B cell (primary cell): Measurements from ENCODE around the gene ENO2. TPM values are rescaled to one million over a fixed set of nuclear protein-coding genes. Genes with fewer than 3 reads are reported as not detected.
A peak's percentile ranks its signal among the peaks of the same experiment; 100 is the strongest.

Source experiments
- ATAC-seq: fragments of 200-7000 bp; cut with Tn5 transposase; one replicate; pipeline ENCODE4 v1.10.0; 2021; ENCODE audit warnings: low read depth, mild to moderate bottlenecking, moderate number of reproducible peaks, moderate library complexity
- CTCF ChIA-PET: fragments of 350-600 bp; sonication (Branson Sonifier 250); formaldehyde crosslinking; loops from one replicate; lab custom pipeline; 2021; ENCODE audit warnings: antibody characterized with exemption, inconsistent platforms; lab: Charles Lee
- POLR2A ChIA-PET: fragments of 350-600 bp; sonication (Branson Sonifier 250); formaldehyde crosslinking; loops from one replicate; lab custom pipeline; 2021; ENCODE audit warnings: antibody characterized with exemption; lab: Charles Lee
- DNase-seq: peaks from one replicate; pipeline ENCODE4 v3.0.0; 2013
- H2AFZ ChIP-seq: 2 replicates; pipeline ENCODE4 v1.6.1; 2012; ENCODE audit warnings: mild to moderate bottlenecking, low read depth, low read length; ENCODE audit not compliant: insufficient read depth, poor library complexity, severe bottlenecking
- H3K27ac ChIP-seq, 2 donors: 1 replicate in 1 of 2; 2 replicates in 1 of 2; pipeline ENCODE4 v1.5.1; 2012 to 2013; ENCODE audit warnings: low read length in 2 of 2, mild to moderate bottlenecking in 2 of 2, moderate library complexity in 1 of 2
- H3K27me3 ChIP-seq, 4 experiments: fragments of 200-600 bp in 1 of 4; sonication (generic) in 1 of 4; replicated peaks in 1 of 4; 1 replicate in 2 of 4; 2 replicates in 2 of 4; pipeline versions ENCODE4 v1.6.1 to v1.7.0; 2013 to 2016; ENCODE audit warnings: low read length in 3 of 4, mild to moderate bottlenecking in 2 of 4, mixed read lengths in 1 of 4, moderate library complexity in 1 of 4; ENCODE audit not compliant: insufficient read depth in 4 of 4, control insufficient read depth in 3 of 4; ENCODE audit errors: control extremely low read depth in 1 of 4
- H3K36me3 ChIP-seq, 2 experiments: replicated peaks in 1 of 2; 1 replicate in 1 of 2; 2 replicates in 1 of 2; pipeline versions ENCODE4 v1.6.1 to v1.7.1; 2013; ENCODE audit warnings: low read length in 1 of 2; ENCODE audit not compliant: insufficient read depth in 2 of 2, control insufficient read depth in 1 of 2; ENCODE audit errors: control extremely low read depth in 1 of 2, extremely low read depth in 1 of 2
- H3K4me1 ChIP-seq, 2 donors: fragments of 200-600 bp in 1 of 2; sonication (generic) in 1 of 2; 1 replicate in 1 of 2; 2 replicates in 1 of 2; pipeline versions ENCODE4 v1.5.1 to v1.6.1; 2013 to 2017; ENCODE audit warnings: low read length in 2 of 2; ENCODE audit not compliant: control insufficient read depth in 2 of 2, insufficient read depth in 2 of 2
- H3K4me2 ChIP-seq: replicated peaks from 2 replicates; pipeline ENCODE3; 2012; ENCODE audit warnings: mild to moderate bottlenecking, low read depth, low read length; ENCODE audit not compliant: poor library complexity, severe bottlenecking
- H3K4me3 ChIP-seq, 5 experiments: fragments of 200-600 bp in 1 of 5; sonication (generic) in 1 of 5; 1 replicate in 3 of 5; 2 replicates in 2 of 5; pipeline versions ENCODE4 v1.5.1 to v1.7.0; 2011 to 2016; ENCODE audit warnings: low read length in 4 of 5, mild to moderate bottlenecking in 4 of 5, low read depth in 2 of 5, control low read depth in 1 of 5, moderate library complexity in 1 of 5; ENCODE audit not compliant: insufficient read depth in 1 of 5; ENCODE audit errors: control extremely low read depth in 1 of 5, extremely low read depth in 1 of 5
- H3K79me2 ChIP-seq: fragments of 200-600 bp; sonication (generic); one replicate; pipeline ENCODE4 v1.6.0; 2016; ENCODE audit warnings: low read length; ENCODE audit not compliant: control insufficient read depth, insufficient read depth
- H3K9ac ChIP-seq: fragments of 200-600 bp; sonication (generic); 2 replicates; pipeline ENCODE4 v1.6.1; 2017; ENCODE audit warnings: mild to moderate bottlenecking, low read length, moderate library complexity
- H3K9me3 ChIP-seq, 3 donors: one replicate each; pipeline versions ENCODE4 v1.6.1 to v1.7.1; 2013; ENCODE audit warnings: low read length in 2 of 3; ENCODE audit not compliant: control insufficient read depth in 2 of 3, insufficient read depth in 1 of 3; ENCODE audit errors: control extremely low read depth in 1 of 3
- H4K20me1 ChIP-seq: 2 replicates; pipeline ENCODE4 v1.6.0; 2012; ENCODE audit warnings: mild to moderate bottlenecking, low read length; ENCODE audit not compliant: insufficient read depth, control insufficient read depth, poor library complexity, severe bottlenecking
- H3K27ac Mint-ChIP-seq: one replicate; pipeline ENCODE4 v1.8.0; 2021; ENCODE audit warnings: mixed read lengths
- H3K27me3 Mint-ChIP-seq: one replicate; pipeline ENCODE4 v1.8.0; 2021; ENCODE audit warnings: mixed read lengths
- H3K4me1 Mint-ChIP-seq: one replicate; pipeline ENCODE4 v1.8.0; 2021; ENCODE audit warnings: mixed read lengths
- H3K4me3 Mint-ChIP-seq: one replicate; pipeline ENCODE4 v1.8.0; 2021; ENCODE audit warnings: mixed read lengths
- H3K9me3 Mint-ChIP-seq: one replicate; pipeline ENCODE4 v1.8.0; 2022; ENCODE audit warnings: mixed read lengths; ENCODE audit not compliant: insufficient read depth
- CTCF ChIP-seq: fragments of 200-600 bp; IDR thresholded peaks from one replicate; pipeline ENCODE4 v1.8.0; 2022; ENCODE audit warnings: antibody characterized with exemption, mild to moderate bottlenecking
- EZH2 ChIP-seq: IDR thresholded peaks from 2 replicates; pipeline ENCODE4 v1.6.1; 2012; ENCODE audit warnings: borderline replicate concordance, low read depth, mild to moderate bottlenecking, moderate library complexity, low read length; ENCODE audit not compliant: insufficient read depth, poor library complexity, severe bottlenecking
- WGBS: methylation state at CpG from one replicate; pipeline ENCODE4 v1.1.5; 2013; ENCODE audit warnings: missing lambda C conversion rate; ENCODE audit not compliant: insufficient coverage; 5-methylcytosine and 5-hydroxymethylcytosine counted together
- intact Hi-C: fragments of 100-400 bp; cut with micrococcal nuclease; formaldehyde crosslinking; loops from one replicate; pipeline ENCODE4 v1.10.0; 2022
- polyA plus RNA-seq: library from polyadenylated mRNA; depleted of rRNA; stranded (reverse); fragments of >200 nt; gene quantifications from 2 replicates; pipeline ENCODE4 v1.2.3, GENCODE V29; 2012
- total RNA-seq, 2 donors: library from RNA; stranded (reverse); fragments of 120-200 nt in 1 of 2; gene quantifications; 1 replicate in 1 of 2; 2 replicates in 1 of 2; pipeline versions ENCODE4 v1.2.3 to v1.2.4, GENCODE V29; 2013 to 2022

The ENO2 gene
- total and polyA plus RNA-seq, 2 donors (not counting 1 experiment from before 2014, with no cell fraction given) = 42.5 to 55.3 TPM

DNA sequence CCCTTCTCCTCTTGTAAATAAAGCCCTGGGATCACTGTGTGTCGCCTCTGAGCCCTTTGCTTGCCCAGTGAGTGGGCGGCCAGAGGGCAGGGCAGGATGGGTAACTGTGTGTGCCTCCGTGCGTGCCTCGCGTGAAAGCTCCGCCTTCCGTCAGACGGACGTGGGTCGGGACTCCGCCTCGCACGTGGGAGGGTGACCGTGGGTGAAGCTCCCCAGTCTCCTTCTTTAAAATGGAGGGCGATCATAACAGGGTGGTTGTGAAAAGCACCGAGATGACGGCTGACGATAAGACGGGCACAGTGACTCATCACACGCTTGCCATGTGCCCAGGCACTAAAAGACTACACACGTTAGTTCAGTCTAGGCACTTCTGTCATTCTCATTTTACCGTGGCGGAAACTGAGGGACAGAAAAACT, 46.9 kb downstream of the ENO2 start:
- Histone ChIP-seq H4K20me1 (peaks cover 11% of the 10 kb centered on the region), H3K36me3 (peaks cover 0 to 69% of the 10 kb centered on the region in 2 experiments), H3K9ac (peak overlapping the region; percentile 41), H3K27me3 (no peaks in the 10 kb centered on the region), H3K4me3 (peak overlapping the region in 2 of 5 experiments; percentile 2 to 4), H3K4me2 (peak overlapping the region; percentile 92), H3K9me3 (no peaks in the 10 kb centered on the region), H3K27ac (peak overlapping the region; percentile 95 to 99), H2AFZ (no peak overlapping the region), H3K79me2 (peaks cover 41% of the 10 kb centered on the region), H3K4me1 (peaks cover 83 to 90% of the 10 kb centered on the region in 2 donors)
- peak; percentile 85 for DNase-seq
- WGBS = 13% methylated on average over 24 of the region's 24 CpGs
- no peak for TF ChIP-seq CTCF
- no peak for TF ChIP-seq EZH2
- ATAC-seq = peak; percentile 44
- H3K9me3 Mint-ChIP-seq = no peaks in the 10 kb centered on the region
- intact Hi-C loops = loop anchor here (1.0 to 2.0 kb wide), 2 partner anchors 17 to 92 kb away; partner anchors contain the start of gene C12orf57
- CTCF ChIA-PET = interaction anchor here (0.6 to 13.5 kb wide), 9 partner anchors 8 to 152 kb away, joined by 3 to 944 read pairs (median 5); partner anchors contain the start of genes C12orf57, LPCAT3, PTPN6 and RNU7-1
- H3K4me1 Mint-ChIP-seq = peaks cover 86% of the 10 kb centered on the region
- POLR2A ChIA-PET = interaction anchor here (0.6 to 18.2 kb wide), 4 partner anchors 17 to 332 kb away, joined by 3 to 662 read pairs (median 5); partner anchors contain the start of genes C12orf57, PTPN6, RNU7-1 and SPSB2
- no peaks in the 10 kb centered on the region for H3K27me3 Mint-ChIP-seq
- H3K4me3 Mint-ChIP-seq = peak overlapping the region; percentile 91
- peak overlapping the region; percentile 98 for H3K27ac Mint-ChIP-seq

GRCh38 chr12:6961695-6962284, 47.4 kb downstream of the ENO2 start:
- ChIA-PET POLR2A (interaction anchor here (1.0 to 18.2 kb wide), 2 partner anchors 17 to 92 kb away, joined by 3 to 662 read pairs; partner anchors contain the start of genes C12orf57, PTPN6 and RNU7-1), CTCF (interaction anchor here (0.6 to 13.5 kb wide), 8 partner anchors 16 to 151 kb away, joined by 3 to 944 read pairs (median 4); partner anchors contain the start of genes C12orf57, LPCAT3, PTPN6 and RNU7-1)
- Histone ChIP-seq H3K27me3 (no peaks in the 10 kb centered on the region), H4K20me1 (peaks cover 6% of the 10 kb centered on the region), H3K27ac (peak overlapping the region; percentile 95 to 99), H3K36me3 (peaks cover 0 to 69% of the 10 kb centered on the region in 2 experiments), H2AFZ (no peak overlapping the region), H3K4me3 (peak overlapping the region in 1 of 5 experiments; percentile 4), H3K79me2 (peaks cover 36% of the 10 kb centered on the region), H3K9ac (no peak overlapping the region), H3K4me2 (peak overlapping the region; percentile 92), H3K4me1 (peaks cover 78 to 85% of the 10 kb centered on the region in 2 donors), H3K9me3 (no peaks in the 10 kb centered on the region)
- no peak for ATAC-seq
- Mint-ChIP-seq H3K4me3 (peak overlapping the region; percentile 91), H3K27ac (peak overlapping the region; percentile 98), H3K27me3 (no peaks in the 10 kb centered on the region), H3K4me1 (peaks cover 81% of the 10 kb centered on the region), H3K9me3 (no peaks in the 10 kb centered on the region)
- intact Hi-C loops = loop anchor here (1.0 to 2.0 kb wide), 2 partner anchors 17 to 93 kb away; partner anchors contain the start of gene C12orf57
- DNase-seq = no peak
- TF ChIP-seq EZH2 = no peak
- no peak for TF ChIP-seq CTCF
- 20% methylated on average over 11 of the region's 16 CpGs for WGBS
